ENCODE data around the gene TSC1. TPM values are rescaled to one million over a fixed set of nuclear protein-coding genes. Genes with fewer than 3 reads are reported as not detected.

Gene TSC1
- total RNA-seq, 1 experiment from 2014 or later: 19.3 TPM

GRCh38 chr9:132894862-132895835, 49.3 kb downstream of the TSC1 start:
- ChIA-PET CTCF (no interaction called here), POLR2A (ENCODE audit: unreplicated experiment) (no interaction called here)
- Histone ChIP-seq H3K4me2 (ENCODE audit: low read length) (no peak overlapping the region), H3K9me3 (ENCODE audit: low read length) (no peaks in the 10 kb centered on the region), H3K27ac (ENCODE audit: low read length) (no peak overlapping the region), H3K9me2 (replicated peaks; ENCODE audit: low read length) (no peaks in the 10 kb centered on the region), H3K36me3 (ENCODE audit: low read depth, low read length) (peaks cover 6% of the 10 kb centered on the region), H3K79me2 (ENCODE audit: low read length) (no peaks in the 10 kb centered on the region), H3F3A (ENCODE audit: low read length, unreplicated experiment) (no peaks in the 10 kb centered on the region), H3K4me3 (ENCODE audit: low read length) (no peak overlapping the region), H2AFZ (ENCODE audit: low read length) (no peak overlapping the region), H3K9ac (ENCODE audit: low read length) (no peak overlapping the region), H4K20me1 (ENCODE audit: low read length) (no peaks in the 10 kb centered on the region), H3K27me3 (ENCODE audit: low read length) (no peaks in the 10 kb centered on the region), H3K4me1 (ENCODE audit: insufficient read depth, low read length) (peaks cover 19% of the 10 kb centered on the region)
- BruUV-seq (replicated peaks): no TSS peak
- DNase-seq (peak; percentile 35), ATAC-seq (peak; percentile 45; the same call in 1 of the 2 replicates)
- intact Hi-C loops (cut with micrococcal nuclease): no loop called here
- TF ChIP-seq EZH2phosphoT487 (IDR thresholded peaks at IDR 0.05; ENCODE audit: borderline replicate concordance, low read length) (no peak), EZH2 (IDR thresholded peaks at IDR 0.05; ENCODE audit: low read length, unreplicated experiment) (no peak), CTCF (conservative IDR thresholded peaks at IDR 0.05; ENCODE audit: low read depth, low read length) (no peak)

GRCh38 chr9:132894346-132894745, 50.1 kb downstream of the TSC1 start:
- Histone ChIP-seq H4K20me1 (ENCODE audit: low read length) (no peaks in the 10 kb centered on the region), H3K27ac (ENCODE audit: low read length) (peak overlapping the region; percentile 23; the same call in 1 of the 2 replicates), H3K4me3 (ENCODE audit: low read length) (no peak overlapping the region), H3K9me3 (ENCODE audit: low read length) (no peaks in the 10 kb centered on the region), H3K4me1 (ENCODE audit: insufficient read depth, low read length) (peaks cover 19% of the 10 kb centered on the region), H3K79me2 (ENCODE audit: low read length) (no peaks in the 10 kb centered on the region), H3F3A (ENCODE audit: low read length, unreplicated experiment) (no peaks in the 10 kb centered on the region), H3K9me2 (replicated peaks; ENCODE audit: low read length) (no peaks in the 10 kb centered on the region), H3K27me3 (ENCODE audit: low read length) (no peaks in the 10 kb centered on the region), H3K9ac (ENCODE audit: low read length) (no peak overlapping the region), H2AFZ (ENCODE audit: low read length) (no peak overlapping the region), H3K4me2 (ENCODE audit: low read length) (peak overlapping the region; percentile 13; the same call in 1 of the 2 replicates), H3K36me3 (ENCODE audit: low read depth, low read length) (peaks cover 5% of the 10 kb centered on the region)
- CTCF ChIA-PET: no interaction called here
- DNase-seq (peak; percentile 44), ATAC-seq (peak; percentile 60)
- no peak for TF ChIP-seq EZH2phosphoT487 (IDR thresholded peaks at IDR 0.05; ENCODE audit: borderline replicate concordance, low read length)
- TF ChIP-seq EZH2 (IDR thresholded peaks at IDR 0.05; ENCODE audit: low read length, unreplicated experiment): no peak
- no peak for TF ChIP-seq CTCF (conservative IDR thresholded peaks at IDR 0.05; ENCODE audit: low read depth, low read length)
- BruUV-seq (replicated peaks): no TSS peak
- POLR2A ChIA-PET (ENCODE audit: unreplicated experiment): no interaction called here
- intact Hi-C loops (cut with micrococcal nuclease): no loop called here

- Histone ChIP-seq H3K36me3 (ENCODE audit: low read depth, low read length) (peaks cover 5% of the 10 kb centered on the region), H3K27ac (ENCODE audit: low read length) (no peak overlapping the region), H4K20me1 (ENCODE audit: low read length) (no peaks in the 10 kb centered on the region), H3K27me3 (ENCODE audit: low read length) (no peaks in the 10 kb centered on the region), H3K4me1 (ENCODE audit: insufficient read depth, low read length) (peaks cover 19% of the 10 kb centered on the region), H3K9me3 (ENCODE audit: low read length) (no peaks in the 10 kb centered on the region), H2AFZ (ENCODE audit: low read length) (no peak overlapping the region), H3K9ac (ENCODE audit: low read length) (no peak overlapping the region), H3F3A (ENCODE audit: low read length, unreplicated experiment) (no peaks in the 10 kb centered on the region), H3K9me2 (replicated peaks; ENCODE audit: low read length) (no peaks in the 10 kb centered on the region), H3K4me2 (ENCODE audit: low read length) (no peak overlapping the region), H3K79me2 (ENCODE audit: low read length) (no peaks in the 10 kb centered on the region), H3K4me3 (ENCODE audit: low read length) (no peak overlapping the region)
- no peak for TF ChIP-seq CTCF (conservative IDR thresholded peaks at IDR 0.05; ENCODE audit: low read depth, low read length)
- no peak for TF ChIP-seq EZH2 (IDR thresholded peaks at IDR 0.05; ENCODE audit: low read length, unreplicated experiment)
- no peak for TF ChIP-seq EZH2phosphoT487 (IDR thresholded peaks at IDR 0.05; ENCODE audit: borderline replicate concordance, low read length)
- CTCF ChIA-PET: no interaction called here
- DNase-seq (no peak), ATAC-seq (no peak)
- intact Hi-C loops (cut with micrococcal nuclease): no loop called here
- no TSS peak for BruUV-seq (replicated peaks)
- POLR2A ChIA-PET (ENCODE audit: unreplicated experiment): interaction anchor here (0.9 kb wide), 1 partner anchor 52 kb away, joined by 4 read pairs; the partner anchor contains the start of gene TSC1
Measured at GRCh38 chr9:132892400-132892799, 52.0 kb downstream of the TSC1 start.

Measured in PC-3 (cell line).